K562 (cell line): ENCODE results near the gene PTPN5. TPM values are rescaled to one million over a fixed set of nuclear protein-coding genes. Genes with fewer than 3 reads are reported as not detected.
A peak's percentile ranks its signal among the peaks of the same experiment; 100 is the strongest.

ENCODE experiments used
- AFF1 ChIP-seq, 2 experiments: fragments of 450-650 bp; IDR thresholded peaks; 2 replicates each; pipeline ENCODE4 v1.6.1; 2018; ENCODE audit warnings: mild to moderate bottlenecking in 2 of 2, low read depth in 1 of 2; ENCODE audit not compliant: partially characterized antibody in 2 of 2
- CHD2 ChIP-seq: IDR thresholded peaks from 2 replicates; pipeline ENCODE4 v1.6.1; 2011; ENCODE audit warnings: low read depth, low read length
- CTCF ChIP-seq, 3 experiments: IDR thresholded peaks in 2 of 3; conservative IDR thresholded peaks in 1 of 3; 2 replicates each; pipeline ENCODE4 v1.5.1; 2011 to 2012; ENCODE audit warnings: low read length in 3 of 3, mild to moderate bottlenecking in 3 of 3, control low read depth in 2 of 3, improper control_type of control experiment in 1 of 3, inconsistent platforms in 1 of 3, low read depth in 1 of 3, mixed read lengths in 1 of 3, moderate library complexity in 1 of 3; ENCODE audit not compliant: insufficient read depth in 2 of 3
- ESRRB ChIP-seq: fragments of 250-450 bp; sonication (Bioruptor Pico); IDR thresholded peaks from 2 replicates; pipeline ENCODE4 v1.5.0; 2020; ENCODE audit warnings: mild to moderate bottlenecking, moderate library complexity, borderline replicate concordance
- FOXP1 ChIP-seq: sonication (generic); formaldehyde crosslinking; IDR thresholded peaks from 2 replicates; pipeline ENCODE4 v1.8.0; 2022; ENCODE audit warnings: mild to moderate bottlenecking, missing genetic modification reagents
- GTF2A2 ChIP-seq: IDR thresholded peaks from 2 replicates; pipeline ENCODE4 v1.6.1; 2016; ENCODE audit warnings: mild to moderate bottlenecking, missing genetic modification characterization, missing compliant biosample characterization
- KLF13 ChIP-seq: fragments of 450-650 bp; IDR thresholded peaks from 2 replicates; pipeline ENCODE4 v1.6.1; 2016; ENCODE audit warnings: missing genetic modification characterization, low read depth, mild to moderate bottlenecking, missing compliant biosample characterization, moderate library complexity, borderline replicate concordance
- NFXL1 ChIP-seq: fragments of 450-650 bp; formaldehyde crosslinking; IDR thresholded peaks from 2 replicates; pipeline ENCODE4 v1.4.0; 2021; ENCODE audit warnings: mild to moderate bottlenecking
- RBM15 ChIP-seq: fragments of 200-400 bp; formaldehyde crosslinking; IDR thresholded peaks from 2 replicates; pipeline ENCODE4 v1.6.1; 2018; ENCODE audit warnings: mild to moderate bottlenecking, low read length, moderate library complexity; ENCODE audit not compliant: insufficient read depth
- RFX7 ChIP-seq: fragments of 250-450 bp; sonication (Bioruptor Pico); IDR thresholded peaks from 2 replicates; pipeline ENCODE4 v1.5.1; 2021; ENCODE audit warnings: mild to moderate bottlenecking
- SIN3A ChIP-seq, 2 experiments: fragments of 150-350 bp in 1 of 2; IDR thresholded peaks; 2 replicates each; pipeline ENCODE4 v1.6.1; 2011 to 2016; ENCODE audit warnings: borderline replicate concordance in 2 of 2, low read depth in 2 of 2, low read length in 2 of 2, mild to moderate bottlenecking in 2 of 2, moderate library complexity in 2 of 2; ENCODE audit not compliant: control insufficient read depth in 1 of 2
- TGIF2 ChIP-seq: sonication (generic); formaldehyde crosslinking; IDR thresholded peaks from 2 replicates; pipeline ENCODE4 v1.8.1; 2022; ENCODE audit warnings: mild to moderate bottlenecking, missing genetic modification reagents, moderate library complexity
- ZBED1 ChIP-seq: IDR thresholded peaks from 2 replicates; pipeline ENCODE4 v1.6.1; 2014
- ZNF174 ChIP-seq: fragments of 250-450 bp; sonication (Bioruptor Pico); IDR thresholded peaks from 2 replicates; pipeline ENCODE4 v1.4.0; 2020; ENCODE audit warnings: mild to moderate bottlenecking
- ZNF224 ChIP-seq: sonication (generic); formaldehyde crosslinking; IDR thresholded peaks from 2 replicates; pipeline ENCODE4 v1.8.0; 2022; ENCODE audit warnings: mild to moderate bottlenecking, missing genetic modification reagents
- ZNF239 ChIP-seq: fragments of 250-450 bp; sonication (Bioruptor Pico); IDR thresholded peaks from 2 replicates; pipeline ENCODE4 v1.4.0; 2020; ENCODE audit warnings: mild to moderate bottlenecking
- ZNF511 ChIP-seq: sonication (generic); formaldehyde crosslinking; IDR thresholded peaks from 2 replicates; pipeline ENCODE4 v1.8.0; 2022; ENCODE audit warnings: mild to moderate bottlenecking, missing genetic modification reagents
- ZNF584 ChIP-seq: fragments of 200-800 bp; sonication (Bioruptor generic); IDR thresholded peaks from 2 replicates; pipeline ENCODE4 v1.6.1; 2016; ENCODE audit warnings: low read depth, mild to moderate bottlenecking, missing genetic modification characterization, missing compliant biosample characterization
- polyA plus RNA-seq, 8 experiments: library from polyadenylated mRNA; depleted of rRNA in 4 of 8; stranded (reverse) in 5 of 8; unstranded in 3 of 8; fragments of >200 nt; fragmentation: Nextera tagmentation in 2 of 8; fragmentation: Illumina TruSeq in 1 of 8; extraction: Ambion mirVana in 2 of 8; extraction: Trizol in 1 of 8; gene quantifications; 2 replicates each; pipeline versions ENCODE4 v1.2.1 to v1.2.3, GENCODE V29; 2011 to 2014; ENCODE audit warnings: inconsistent platforms in 1 of 8, missing spikeins in 1 of 8
- total RNA-seq, 7 experiments: library from RNA; depleted of rRNA in 6 of 7; stranded (reverse); fragments of >200 nt in 6 of 7; fragmentation: Illumina TruSeq in 2 of 7; extraction: Trizol in 2 of 7; gene quantifications; 2 replicates each; pipeline versions ENCODE4 v1.2.1 to v1.2.3, GENCODE V29; 2011 to 2021; ENCODE audit warnings: low replicate concordance in 1 of 7

Gene PTPN5
- total and polyA plus RNA-seq, 9 of the 15 experiments (the other 6 are each of a cell fraction or from before 2014, with no cell fraction given): not detected

GRCh38 chr11:18698341-18699268 is 93.0 kb downstream of the PTPN5 start, which contains the start of gene TMEM86A (continued):
- TF ChIP-seq CTCF (IDR thresholded peaks at IDR 0.05 in 2 of 3, conservative IDR thresholded peaks at IDR 0.05 in 1 of 3; ENCODE audit: insufficient read depth in 2 of 3, low read depth in 1 of 3, low read length in 3 of 3) (no peak), AFF1 (IDR thresholded peaks at IDR 0.05; ENCODE audit: low read depth in 1 of 2, partially characterized antibody in 2 of 2) (no peak), SIN3A (IDR thresholded peaks at IDR 0.05; ENCODE audit: borderline replicate concordance in 2 of 2, control insufficient read depth in 1 of 2, low read depth in 2 of 2, low read length in 2 of 2) (no peak), RBM15 (no peak), FOXP1 (CRISPR knock-in tag) (no peak; the same call in 1 of the 2 replicates), TGIF2 (CRISPR knock-in tag) (no peak), NFXL1 (no peak), CHD2 (no peak), ESRRB (CRISPR knock-in tag) (no peak), KLF13 (tag) (peak; percentile 81; the same call in 1 of the 2 replicates), ZNF239 (CRISPR knock-in tag) (no peak), ZNF511 (CRISPR knock-in tag) (no peak), RFX7 (CRISPR knock-in tag) (no peak), ZNF584 (CRISPR knock-in tag) (no peak), ZNF174 (CRISPR knock-in tag) (no peak), ZBED1 (no peak), ZNF224 (no peak), GTF2A2 (tag) (no peak)
